ENCODE data around the gene GEN1.

Gene GEN1

DNA sequence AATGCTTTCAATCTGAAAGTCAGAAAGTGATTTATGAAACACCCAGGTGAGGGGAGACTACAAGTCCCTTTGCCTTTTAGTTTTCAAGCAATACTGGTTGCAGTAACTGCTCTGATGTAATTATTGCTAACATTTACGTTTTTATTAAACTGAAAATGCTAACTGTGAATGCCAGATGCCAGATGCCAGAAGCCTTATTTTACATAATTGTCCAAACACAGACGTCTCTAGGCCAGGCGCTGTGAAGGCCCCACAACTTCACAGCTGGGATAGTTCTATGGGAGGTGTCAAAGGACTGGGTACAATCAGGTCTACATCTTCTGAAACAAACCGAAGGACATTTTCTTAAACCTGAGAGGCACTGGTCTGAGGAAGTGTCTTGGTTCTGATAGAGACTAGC, 34.8 kb downstream of the GEN1 start:
- no peak for DNase-seq
- H3K9ac ChIP-seq (ENCODE audit: low read length), result no peak overlapping the region
- H3K9me3 ChIP-seq (replicated peaks; ENCODE audit: insufficient read depth, low read length), result no peaks in the 10 kb centered on the region
- 0 out of 2 replicates have a peak, but pooled peaks cover 3% of the 10 kb centered on the region for H3F3A ChIP-seq (ENCODE audit: insufficient read depth, low read length)
- no peaks in the 10 kb centered on the region for H3K9me2 ChIP-seq (replicated peaks; ENCODE audit: insufficient read depth, low read length)
- no peaks in the 10 kb centered on the region for H4K20me1 ChIP-seq (ENCODE audit: insufficient read depth, low read length)
- no peak overlapping the region for H3K4me3 ChIP-seq (ENCODE audit: low read length)
- TF ChIP-seq, protein P1, sequence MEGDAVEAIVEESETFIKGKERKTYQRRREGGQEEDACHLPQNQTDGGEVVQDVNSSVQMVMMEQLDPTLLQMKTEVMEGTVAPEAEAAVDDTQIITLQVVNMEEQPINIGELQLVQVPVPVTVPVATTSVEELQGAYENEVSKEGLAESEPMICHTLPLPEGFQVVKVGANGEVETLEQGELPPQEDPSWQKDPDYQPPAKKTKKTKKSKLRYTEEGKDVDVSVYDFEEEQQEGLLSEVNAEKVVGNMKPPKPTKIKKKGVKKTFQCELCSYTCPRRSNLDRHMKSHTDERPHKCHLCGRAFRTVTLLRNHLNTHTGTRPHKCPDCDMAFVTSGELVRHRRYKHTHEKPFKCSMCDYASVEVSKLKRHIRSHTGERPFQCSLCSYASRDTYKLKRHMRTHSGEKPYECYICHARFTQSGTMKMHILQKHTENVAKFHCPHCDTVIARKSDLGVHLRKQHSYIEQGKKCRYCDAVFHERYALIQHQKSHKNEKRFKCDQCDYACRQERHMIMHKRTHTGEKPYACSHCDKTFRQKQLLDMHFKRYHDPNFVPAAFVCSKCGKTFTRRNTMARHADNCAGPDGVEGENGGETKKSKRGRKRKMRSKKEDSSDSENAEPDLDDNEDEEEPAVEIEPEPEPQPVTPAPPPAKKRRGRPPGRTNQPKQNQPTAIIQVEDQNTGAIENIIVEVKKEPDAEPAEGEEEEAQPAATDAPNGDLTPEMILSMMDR (IDR thresholded peaks at IDR 0.05; ENCODE audit: low read length), result no peak
- TF ChIP-seq EZH2 (optimal IDR thresholded peaks at IDR 0.05; ENCODE audit: low read depth, low read length), result no peak
- TF ChIP-seq EZH2phosphoT487 (IDR thresholded peaks at IDR 0.05; ENCODE audit: low read length), result no peak
- no peak overlapping the region for H3K27ac ChIP-seq (ENCODE audit: low read length)
- H3K36me3 ChIP-seq (replicated peaks; ENCODE audit: insufficient read depth, low read length), result no peaks in the 10 kb centered on the region
- peaks cover 7% of the 10 kb centered on the region for H3K4me1 ChIP-seq (ENCODE audit: low read length)
- no peaks in the 10 kb centered on the region for H3K27me3 ChIP-seq (replicated peaks; ENCODE audit: insufficient read depth, low read length)
- H2AFZ ChIP-seq (ENCODE audit: low read length), result no peak overlapping the region
- no peaks in the 10 kb centered on the region for H3K79me2 ChIP-seq (ENCODE audit: low read length)
- no peak overlapping the region for H3K4me2 ChIP-seq (ENCODE audit: low read depth, low read length)

DNA sequence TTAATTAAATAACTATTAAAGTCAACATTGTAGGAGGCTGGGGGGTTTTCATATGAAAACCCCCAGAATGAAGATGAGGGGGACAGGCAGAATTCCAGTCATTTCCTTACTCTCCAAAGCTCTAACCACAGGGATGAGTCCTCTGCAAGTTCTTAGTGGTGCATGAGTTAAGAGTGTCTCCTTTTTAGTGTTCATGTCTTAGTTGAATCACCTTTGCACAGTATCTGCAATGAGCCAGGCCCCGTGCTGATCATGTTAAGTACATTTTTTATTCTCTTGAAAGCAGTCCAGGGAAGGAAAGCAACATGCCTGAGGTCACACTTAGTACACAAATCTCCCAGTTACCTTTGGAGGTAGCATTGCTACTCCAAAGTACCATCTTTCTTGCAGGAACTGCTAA, 36.6 kb downstream of the GEN1 start:
- Histone ChIP-seq H3K9ac (ENCODE audit: low read length) (no peak overlapping the region), H3K27ac (ENCODE audit: low read length) (no peak overlapping the region), H3K9me3 (replicated peaks; ENCODE audit: insufficient read depth, low read length) (no peaks in the 10 kb centered on the region), H2AFZ (ENCODE audit: low read length) (no peak overlapping the region), H3K4me1 (ENCODE audit: low read length) (peaks cover 7% of the 10 kb centered on the region), H3K36me3 (replicated peaks; ENCODE audit: insufficient read depth, low read length) (no peaks in the 10 kb centered on the region), H3K79me2 (ENCODE audit: low read length) (no peaks in the 10 kb centered on the region), H3K4me2 (ENCODE audit: low read depth, low read length) (no peak overlapping the region), H3K4me3 (ENCODE audit: low read length) (no peak overlapping the region), H3F3A (ENCODE audit: insufficient read depth, low read length) (0 out of 2 replicates have a peak, but pooled peaks cover 3% of the 10 kb centered on the region), H4K20me1 (ENCODE audit: insufficient read depth, low read length) (no peaks in the 10 kb centered on the region), H3K9me2 (replicated peaks; ENCODE audit: insufficient read depth, low read length) (no peaks in the 10 kb centered on the region), H3K27me3 (replicated peaks; ENCODE audit: insufficient read depth, low read length) (no peaks in the 10 kb centered on the region)
- TF ChIP-seq EZH2phosphoT487 (IDR thresholded peaks at IDR 0.05; ENCODE audit: low read length) (no peak), EZH2 (optimal IDR thresholded peaks at IDR 0.05; ENCODE audit: low read depth, low read length) (no peak)
- TF ChIP-seq, protein P1 (IDR thresholded peaks at IDR 0.05; ENCODE audit: low read length), result no peak
- no peak for DNase-seq

DNA sequence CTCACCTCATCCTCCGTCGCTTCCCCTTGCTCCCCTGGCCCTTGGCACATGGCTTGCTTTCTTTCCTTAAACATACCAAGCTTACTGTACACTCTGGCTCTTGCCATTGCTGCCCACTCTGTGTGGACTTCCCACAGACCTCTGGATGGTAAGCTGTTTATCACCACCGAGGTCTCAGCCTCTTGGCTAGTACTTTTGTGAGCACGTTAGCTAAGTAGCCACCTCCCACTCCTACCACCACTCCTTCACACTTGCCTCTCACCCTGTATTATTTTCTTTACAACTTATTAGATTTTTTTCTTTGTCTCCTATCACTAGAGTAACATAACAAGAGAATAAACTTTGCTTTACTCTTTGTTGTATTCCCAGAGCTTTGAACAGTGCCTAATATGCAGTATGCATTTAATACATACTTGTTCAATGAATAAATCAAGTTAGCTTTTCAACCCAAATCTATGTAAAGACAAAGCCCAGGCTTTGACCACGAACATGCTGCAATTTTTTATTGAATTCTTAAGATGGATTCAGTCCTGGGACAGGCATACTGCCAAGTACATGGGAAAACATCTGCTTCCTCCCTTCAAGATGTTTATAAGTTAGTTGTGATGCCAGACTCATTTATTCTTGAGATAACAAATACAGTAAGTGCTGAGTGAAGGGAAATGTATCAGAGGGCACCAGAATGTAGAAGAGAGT, 37.3 kb downstream of the GEN1 start:
- DNase-seq, result no peak
- no peaks in the 10 kb centered on the region for H3K27me3 ChIP-seq (replicated peaks; ENCODE audit: insufficient read depth, low read length)
- H3K9ac ChIP-seq (ENCODE audit: low read length), result no peak overlapping the region
- no peaks in the 10 kb centered on the region for H4K20me1 ChIP-seq (ENCODE audit: insufficient read depth, low read length)
- no peaks in the 10 kb centered on the region for H3K79me2 ChIP-seq (ENCODE audit: low read length)
- H3K9me3 ChIP-seq (replicated peaks; ENCODE audit: insufficient read depth, low read length), result no peaks in the 10 kb centered on the region
- 0 out of 2 replicates have a peak, but pooled peaks cover 3% of the 10 kb centered on the region for H3F3A ChIP-seq (ENCODE audit: insufficient read depth, low read length)
- H3K4me2 ChIP-seq (ENCODE audit: low read depth, low read length), result no peak overlapping the region
- H3K36me3 ChIP-seq (replicated peaks; ENCODE audit: insufficient read depth, low read length), result no peaks in the 10 kb centered on the region
- no peak overlapping the region for H2AFZ ChIP-seq (ENCODE audit: low read length)
- peaks cover 7% of the 10 kb centered on the region for H3K4me1 ChIP-seq (ENCODE audit: low read length)
- no peak for TF ChIP-seq EZH2 (optimal IDR thresholded peaks at IDR 0.05; ENCODE audit: low read depth, low read length)
- TF ChIP-seq, protein P1 (IDR thresholded peaks at IDR 0.05; ENCODE audit: low read length), result no peak
- TF ChIP-seq EZH2phosphoT487 (IDR thresholded peaks at IDR 0.05; ENCODE audit: low read length), result no peak
- no peaks in the 10 kb centered on the region for H3K9me2 ChIP-seq (replicated peaks; ENCODE audit: insufficient read depth, low read length)
- H3K4me3 ChIP-seq (ENCODE audit: low read length), result no peak overlapping the region
- no peak overlapping the region for H3K27ac ChIP-seq (ENCODE audit: low read length)

Data from MM.1S (cell line).